HEK293T (cell line): ENCODE results near the gene PRRC2C.

Experiments
- CTCF ChIA-PET: fragments of 350-600 bp; formaldehyde crosslinking; extraction: SDS; loops from one replicate; lab custom pipeline; 2021; ENCODE audit warnings: antibody characterized with exemption, inconsistent platforms; lab: Yijun Ruan, JAX
- POLR2A ChIA-PET: fragments of 350-600 bp; formaldehyde crosslinking; extraction: SDS; loops from one replicate; lab custom pipeline; 2020; ENCODE audit warnings: antibody characterized with exemption, inconsistent platforms; lab: Yijun Ruan, JAX
- DNase-seq: peaks from one replicate; pipeline ENCODE4 v3.0.0; 2012; ENCODE audit warnings: mixed read lengths; ENCODE audit errors: extremely low spot score
- ARNT ChIP-seq: fragments of 450-650 bp; IDR thresholded peaks from 2 replicates; pipeline ENCODE4 v1.6.1; 2017; ENCODE audit warnings: mild to moderate bottlenecking
- BHLHE40 ChIP-seq: fragments of 450-650 bp; IDR thresholded peaks from 2 replicates; pipeline ENCODE4 v1.6.1; 2016; ENCODE audit warnings: mild to moderate bottlenecking, moderate library complexity, borderline replicate concordance
- CTBP1 ChIP-seq: fragments of 450-650 bp; IDR thresholded peaks from 2 replicates; pipeline ENCODE4 v1.6.1; 2016; ENCODE audit warnings: borderline replicate concordance
- ELF4 ChIP-seq: fragments of 450-650 bp; IDR thresholded peaks from 2 replicates; pipeline ENCODE4 v1.6.1; 2017; ENCODE audit warnings: antibody characterized with exemption
- FOXA1 ChIP-seq: fragments of 450-650 bp; IDR thresholded peaks from 2 replicates; pipeline ENCODE4 v1.6.1; 2016; ENCODE audit warnings: mild to moderate bottlenecking
- FOXK2 ChIP-seq: fragments of 450-650 bp; IDR thresholded peaks from 2 replicates; pipeline ENCODE4 v1.6.1; 2016; ENCODE audit warnings: mild to moderate bottlenecking
- FOXM1 ChIP-seq: fragments of 450-650 bp; IDR thresholded peaks from 2 replicates; pipeline ENCODE4 v1.6.1; 2017; ENCODE audit warnings: mild to moderate bottlenecking, borderline replicate concordance
- HDGF ChIP-seq: fragments of 450-650 bp; IDR thresholded peaks from 2 replicates; pipeline ENCODE4 v1.6.1; 2017; ENCODE audit warnings: antibody characterized with exemption, borderline replicate concordance
- L3MBTL2 ChIP-seq: fragments of 450-650 bp; conservative IDR thresholded peaks from 2 replicates; pipeline ENCODE4 v1.6.1; 2016; ENCODE audit warnings: mild to moderate bottlenecking
- LEF1 ChIP-seq: fragments of 450-650 bp; IDR thresholded peaks from 2 replicates; pipeline ENCODE4 v1.6.1; 2017; ENCODE audit warnings: mild to moderate bottlenecking, borderline replicate concordance
- NFRKB ChIP-seq: fragments of 450-650 bp; IDR thresholded peaks from 2 replicates; pipeline ENCODE4 v1.6.1; 2016; ENCODE audit warnings: mild to moderate bottlenecking, moderate library complexity
- SP1 ChIP-seq: fragments of 450-650 bp; IDR thresholded peaks from 2 replicates; pipeline ENCODE4 v1.6.1; 2017
- SUZ12 ChIP-seq: fragments of 450-650 bp; IDR thresholded peaks from 2 replicates; pipeline ENCODE4 v1.6.1; 2016; ENCODE audit warnings: mild to moderate bottlenecking
- TARDBP ChIP-seq: fragments of 450-650 bp; IDR thresholded peaks from 2 replicates; pipeline ENCODE4 v1.6.1; 2016
- ZNF384 ChIP-seq: fragments of 450-650 bp; IDR thresholded peaks from 2 replicates; pipeline ENCODE4 v1.6.1; 2016
- TF ChIP-seq, protein P1 (sequence below): fragments of 450-650 bp; IDR thresholded peaks from 2 replicates; pipeline ENCODE4 v1.6.1; 2016

The PRRC2C gene

DNA sequence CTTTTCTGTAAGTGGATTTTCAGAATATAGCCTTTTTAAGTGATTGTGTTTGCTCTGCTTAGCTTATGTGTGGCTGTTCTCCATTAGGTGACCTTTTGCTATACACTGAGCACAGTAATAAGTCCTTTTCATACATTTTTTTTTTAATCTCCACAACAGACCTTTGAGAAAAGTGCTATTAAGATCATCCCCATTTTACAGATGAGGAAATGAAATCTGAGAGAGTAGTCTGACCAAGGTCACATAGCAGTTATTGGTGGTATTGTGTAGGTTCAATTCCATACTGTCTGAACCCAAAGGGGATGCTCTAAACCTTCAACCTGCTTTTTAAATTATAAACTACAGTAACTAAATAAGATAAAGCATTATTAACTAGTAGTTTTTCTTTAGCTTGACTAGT is 1.7 kb downstream of the PRRC2C start:
- ChIA-PET CTCF (no interaction called here), POLR2A (interaction anchor here (0.6 kb wide), 1 partner anchor 173 kb away, joined by 4 read pairs; no protein-coding TSS in a partner anchor)
- no peak for TF ChIP-seq FOXA1
- TF ChIP-seq ARNT: no peak
- no peak for TF ChIP-seq SP1
- no peak for TF ChIP-seq L3MBTL2
- DNase-seq: no peak

DNA sequence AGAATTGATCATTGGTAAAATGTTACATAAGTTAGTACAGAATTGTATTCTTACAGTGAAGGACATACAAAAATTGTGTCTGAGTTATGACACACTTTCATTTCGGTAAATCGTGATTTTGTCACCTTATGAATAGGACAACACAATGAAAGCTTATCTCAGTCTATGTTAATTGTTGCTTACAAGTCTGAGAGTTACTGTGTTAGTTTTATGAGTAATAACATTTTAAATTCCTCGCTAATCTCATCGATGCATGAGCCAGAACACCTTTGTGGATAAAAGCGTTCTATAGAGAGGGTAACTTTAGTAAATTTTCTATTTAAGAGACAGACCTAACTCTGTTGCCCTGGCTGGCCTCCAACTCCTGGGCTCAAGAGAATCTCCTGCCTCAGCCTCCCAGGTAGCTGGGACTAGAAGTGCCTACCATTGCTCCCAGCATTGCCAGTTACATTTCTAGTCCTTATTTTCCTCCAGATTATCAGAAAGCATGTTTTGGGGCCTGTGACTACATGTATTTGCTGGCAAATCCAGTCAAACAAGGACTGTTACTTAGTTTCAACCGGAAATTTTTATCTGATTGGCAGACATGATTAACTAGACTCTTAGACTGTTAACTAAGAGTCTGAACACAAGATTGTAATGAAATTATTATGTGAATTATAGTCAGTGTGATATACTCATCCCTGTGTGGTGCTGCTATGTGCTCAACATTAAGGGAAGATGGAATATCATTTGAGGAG is 3.0 kb downstream of the PRRC2C start:
- POLR2A ChIA-PET: no interaction called here
- DNase-seq: no peak
- TF ChIP-seq ELF4 (no peak), LEF1 (no peak), HDGF (no peak), NFRKB (no peak), FOXK2 (no peak), SUZ12 (no peak), TARDBP (no peak), ARNT (no peak)
- CTCF ChIA-PET: no interaction called here

DNA sequence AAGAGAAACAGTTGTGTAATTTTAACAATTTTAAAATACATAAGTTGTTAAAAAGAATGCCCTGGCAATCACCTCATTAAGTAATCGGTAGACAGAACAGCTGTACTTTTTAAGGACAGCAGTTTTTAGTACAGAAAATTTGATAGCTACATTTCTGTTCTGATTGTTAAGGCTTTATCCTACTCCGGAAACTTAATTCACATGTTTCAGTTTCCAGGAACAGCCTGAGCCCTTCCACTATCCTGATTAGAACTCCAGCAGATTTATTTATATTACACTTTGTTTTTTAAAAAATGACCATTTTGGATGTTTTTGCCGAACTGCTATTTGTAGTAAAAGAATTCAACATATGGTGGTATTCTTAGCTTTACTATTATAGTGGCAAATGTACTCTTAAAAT is 8.7 kb downstream of the PRRC2C start:
- ChIA-PET POLR2A (interaction anchor here (0.9 kb wide), 1 partner anchor 178 kb away, joined by 3 read pairs; no protein-coding TSS in a partner anchor), CTCF (interaction anchor here (0.6 kb wide), 1 partner anchor 351 kb away, joined by 3 read pairs; no protein-coding TSS in a partner anchor)
- TF ChIP-seq LEF1: no peak
- TF ChIP-seq CTBP1: no peak
- TF ChIP-seq ARNT: no peak
- TF ChIP-seq HDGF: no peak
- no peak for TF ChIP-seq L3MBTL2
- TF ChIP-seq TARDBP: no peak
- TF ChIP-seq ELF4: no peak
- TF ChIP-seq FOXM1: no peak
- TF ChIP-seq, protein P1, sequence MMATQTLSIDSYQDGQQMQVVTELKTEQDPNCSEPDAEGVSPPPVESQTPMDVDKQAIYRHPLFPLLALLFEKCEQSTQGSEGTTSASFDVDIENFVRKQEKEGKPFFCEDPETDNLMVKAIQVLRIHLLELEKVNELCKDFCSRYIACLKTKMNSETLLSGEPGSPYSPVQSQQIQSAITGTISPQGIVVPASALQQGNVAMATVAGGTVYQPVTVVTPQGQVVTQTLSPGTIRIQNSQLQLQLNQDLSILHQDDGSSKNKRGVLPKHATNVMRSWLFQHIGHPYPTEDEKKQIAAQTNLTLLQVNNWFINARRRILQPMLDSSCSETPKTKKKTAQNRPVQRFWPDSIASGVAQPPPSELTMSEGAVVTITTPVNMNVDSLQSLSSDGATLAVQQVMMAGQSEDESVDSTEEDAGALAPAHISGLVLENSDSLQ: no peak
- TF ChIP-seq NFRKB: no peak
- TF ChIP-seq FOXK2: no peak
- TF ChIP-seq FOXA1: no peak
- DNase-seq: no peak

DNA sequence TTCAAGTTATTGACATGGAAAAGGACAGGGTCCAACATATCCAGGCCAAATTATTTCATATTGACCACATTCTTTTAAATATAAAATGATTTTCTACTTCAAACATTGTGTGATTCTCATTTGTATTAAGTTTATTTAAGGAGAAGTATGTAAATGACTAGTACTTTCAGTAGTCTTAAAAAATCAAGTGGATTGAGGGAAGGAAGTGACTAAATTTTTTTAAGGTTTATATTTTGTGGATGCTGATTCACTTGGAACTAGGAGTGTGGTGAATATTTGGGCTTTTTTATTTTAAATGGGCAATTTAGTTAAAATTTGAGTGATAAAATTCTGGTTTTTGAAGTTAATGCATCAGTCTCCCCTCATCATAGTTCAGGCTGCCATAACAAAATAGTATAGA is 10.1 kb downstream of the PRRC2C start:
- POLR2A ChIA-PET: no interaction called here
- CTCF ChIA-PET: interaction anchor here (1.2 kb wide), 1 partner anchor 11 kb away, joined by 4 read pairs; the partner anchor contains the start of gene PRRC2C
- no peak for DNase-seq
- TF ChIP-seq L3MBTL2 (no peak), HDGF (no peak), ELF4 (no peak), CTBP1 (no peak), NFRKB (no peak), FOXA1 (no peak), LEF1 (no peak)

DNA sequence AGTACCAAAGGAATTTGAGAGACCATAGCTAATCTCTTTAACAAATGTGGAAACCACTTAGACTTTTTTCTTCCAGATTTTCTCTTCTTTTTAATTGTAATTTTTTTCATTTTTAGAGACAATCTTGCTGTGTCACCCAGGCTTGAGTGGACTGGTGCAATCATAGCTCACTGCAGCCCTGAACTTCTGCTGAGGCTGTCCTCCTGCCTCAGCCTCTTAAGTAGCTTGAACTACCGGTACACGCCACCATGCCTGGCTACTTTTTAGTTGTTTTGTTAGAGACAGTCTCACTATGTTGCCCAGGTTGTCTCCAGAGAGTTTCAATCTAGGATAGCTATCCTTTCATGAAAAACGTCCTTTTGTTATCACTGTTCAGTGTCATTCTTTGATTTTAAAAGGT is 15.0 kb downstream of the PRRC2C start:
- no peak for DNase-seq
- ChIA-PET POLR2A (no interaction called here), CTCF (no interaction called here)
- TF ChIP-seq CTBP1 (no peak), FOXA1 (no peak), ARNT (no peak), HDGF (no peak), FOXK2 (no peak), TARDBP (no peak), FOXM1 (no peak)
- TF ChIP-seq, protein P1: no peak

DNA sequence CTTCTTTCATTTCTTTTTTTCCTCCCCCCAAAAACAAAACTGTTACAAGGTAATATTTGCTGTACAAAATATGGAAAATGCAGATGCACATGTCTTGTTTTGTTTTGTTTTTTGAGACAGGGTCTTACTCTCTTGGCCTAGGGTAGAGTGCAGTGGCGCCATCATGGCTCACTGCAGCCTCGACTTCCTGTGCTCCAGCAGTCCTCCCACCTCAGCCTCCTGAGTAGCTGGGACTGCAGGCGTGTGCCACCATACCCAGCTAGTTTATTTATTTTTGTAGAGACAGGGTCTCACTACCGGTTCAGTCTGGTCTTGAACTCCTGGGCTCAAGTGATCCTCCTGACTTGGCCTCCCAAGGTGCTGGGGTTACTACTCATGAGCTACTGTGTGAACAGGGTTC is 15.5 kb downstream of the PRRC2C start:
- TF ChIP-seq ZNF384: no peak
- TF ChIP-seq ELF4: no peak
- TF ChIP-seq, protein P1: no peak
- no peak for TF ChIP-seq FOXK2
- TF ChIP-seq SUZ12: no peak
- no peak for TF ChIP-seq ARNT
- no peak for TF ChIP-seq FOXM1
- TF ChIP-seq BHLHE40: no peak
- no peak for TF ChIP-seq L3MBTL2
- TF ChIP-seq TARDBP: no peak
- TF ChIP-seq NFRKB: no peak
- TF ChIP-seq SP1: no peak
- no peak for TF ChIP-seq LEF1
- no peak for TF ChIP-seq CTBP1
- TF ChIP-seq FOXA1: no peak
- TF ChIP-seq HDGF: no peak
- no peak for DNase-seq
- POLR2A ChIA-PET: interaction anchor here (0.8 kb wide), 1 partner anchor 16 kb away, joined by 4 read pairs; no protein-coding TSS in a partner anchor
- CTCF ChIA-PET: no interaction called here
